Activated naive CD4-positive, alpha-beta T cell treated with anti-CD3 and anti-CD28 coated beads, Interleukin-2, amount 10 ng/mL, durations not matched to agents 5 hours and 36 hours (primary cell): ENCODE data around the gene ZNF688. TPM values are rescaled to one million over a fixed set of nuclear protein-coding genes. Genes with fewer than 3 reads are reported as not detected.

ENCODE experiments used
- total RNA-seq, 2 experiments: library from RNA; stranded (reverse); gene quantifications; one replicate each; pipeline ENCODE4 v1.2.3, GENCODE V29; 2021

Gene ZNF688
- 10 to 100 TPM; 16.3 TPM for total RNA-seq

DNA sequence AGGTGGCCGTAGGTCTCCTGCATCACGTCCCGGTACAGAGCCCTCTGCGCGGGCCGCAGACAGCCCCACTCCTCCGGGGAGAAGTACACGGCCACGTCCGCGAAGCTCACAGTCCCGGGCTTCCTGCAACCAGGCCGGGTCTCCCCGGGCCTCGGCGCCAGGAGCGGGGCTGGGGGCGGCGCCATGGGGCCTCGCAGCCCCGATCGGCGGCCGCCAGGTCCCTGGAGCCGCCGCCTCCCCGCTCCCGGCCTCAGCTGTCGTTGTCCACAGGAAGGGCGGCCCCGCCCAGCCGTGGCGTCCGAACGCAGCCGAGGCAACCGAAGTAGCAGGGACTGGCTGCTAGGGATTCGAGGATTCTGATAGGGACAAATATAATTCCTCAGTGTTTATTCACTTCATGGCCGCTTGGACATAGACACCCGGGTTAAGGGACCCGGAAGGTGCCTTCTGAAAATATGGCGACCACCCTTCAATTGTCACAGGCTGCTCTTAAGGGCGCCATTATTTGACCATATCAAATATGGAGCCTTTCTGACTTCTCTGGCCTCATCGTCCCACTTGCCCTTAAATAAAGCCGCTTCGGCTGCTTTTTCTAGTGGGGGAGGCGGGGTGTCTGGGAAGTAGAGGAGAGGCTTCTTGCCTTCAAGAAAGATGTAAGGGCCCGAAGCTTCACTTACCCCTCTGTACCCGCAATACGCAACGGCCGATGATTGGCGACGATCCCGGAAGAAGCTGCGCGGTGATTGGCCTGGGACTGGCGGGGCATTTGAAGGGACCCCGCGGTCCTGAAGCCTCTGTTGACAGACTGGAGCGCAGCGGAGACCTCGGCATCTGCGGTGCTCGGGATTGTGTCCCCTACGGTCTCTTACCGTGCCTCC lies at the start of gene ZNF688:
Gene ZNF688, minus strand, starts transcription at position 270 of the 878 bp plus-strand sequence. Its CDS starts 85 bp downstream, at position 185.

DNA sequence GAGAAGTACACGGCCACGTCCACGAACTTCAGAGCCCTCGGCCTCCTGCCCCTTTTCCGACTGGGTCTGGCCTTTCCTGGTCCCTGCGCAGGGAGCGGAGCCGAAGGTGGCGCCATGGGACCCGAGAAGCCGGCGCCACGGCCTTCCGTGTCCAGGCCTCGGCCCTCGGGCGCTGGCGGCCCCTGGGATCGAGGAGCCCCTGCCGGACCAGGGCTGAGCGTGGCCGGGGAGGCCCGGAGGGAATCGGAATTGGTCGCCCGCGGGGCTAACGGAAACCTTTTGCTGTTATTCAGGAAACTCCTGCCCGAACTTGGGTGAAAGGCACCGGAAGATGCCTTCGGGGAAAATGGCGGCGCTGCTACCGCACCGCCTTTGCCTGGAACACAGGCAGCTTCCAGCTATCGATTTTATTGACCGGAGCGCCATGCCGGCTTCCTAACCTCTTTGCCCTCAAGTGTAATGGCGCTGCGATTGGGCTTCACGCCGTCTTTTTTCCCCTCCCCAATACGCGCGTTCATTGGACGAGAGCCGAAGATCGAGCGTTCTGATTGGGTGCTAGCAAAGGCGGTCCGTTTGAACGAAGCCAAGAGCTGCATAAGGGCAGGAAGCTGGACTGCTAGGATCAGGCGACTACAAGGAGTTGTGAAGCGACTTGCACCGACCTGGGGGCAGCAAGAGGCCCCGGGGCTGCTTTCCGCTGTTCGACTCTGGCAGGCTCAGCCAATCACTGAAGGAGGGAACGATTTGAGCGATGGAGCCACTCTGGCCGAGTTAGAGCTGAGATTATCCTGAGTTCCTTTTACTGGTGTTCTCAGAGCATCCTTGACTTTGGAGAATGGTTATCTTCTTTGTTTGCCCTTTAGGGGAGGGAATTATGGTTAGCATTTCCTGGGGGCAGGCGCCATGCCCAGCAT lies 38.7 kb upstream of the ZNF688 start, which contains the start of gene ZNF689:
Gene ZNF689, minus strand, starts transcription at position 464 of the 914 bp plus-strand sequence. Its CDS starts 348 bp downstream, at position 116.

DNA sequence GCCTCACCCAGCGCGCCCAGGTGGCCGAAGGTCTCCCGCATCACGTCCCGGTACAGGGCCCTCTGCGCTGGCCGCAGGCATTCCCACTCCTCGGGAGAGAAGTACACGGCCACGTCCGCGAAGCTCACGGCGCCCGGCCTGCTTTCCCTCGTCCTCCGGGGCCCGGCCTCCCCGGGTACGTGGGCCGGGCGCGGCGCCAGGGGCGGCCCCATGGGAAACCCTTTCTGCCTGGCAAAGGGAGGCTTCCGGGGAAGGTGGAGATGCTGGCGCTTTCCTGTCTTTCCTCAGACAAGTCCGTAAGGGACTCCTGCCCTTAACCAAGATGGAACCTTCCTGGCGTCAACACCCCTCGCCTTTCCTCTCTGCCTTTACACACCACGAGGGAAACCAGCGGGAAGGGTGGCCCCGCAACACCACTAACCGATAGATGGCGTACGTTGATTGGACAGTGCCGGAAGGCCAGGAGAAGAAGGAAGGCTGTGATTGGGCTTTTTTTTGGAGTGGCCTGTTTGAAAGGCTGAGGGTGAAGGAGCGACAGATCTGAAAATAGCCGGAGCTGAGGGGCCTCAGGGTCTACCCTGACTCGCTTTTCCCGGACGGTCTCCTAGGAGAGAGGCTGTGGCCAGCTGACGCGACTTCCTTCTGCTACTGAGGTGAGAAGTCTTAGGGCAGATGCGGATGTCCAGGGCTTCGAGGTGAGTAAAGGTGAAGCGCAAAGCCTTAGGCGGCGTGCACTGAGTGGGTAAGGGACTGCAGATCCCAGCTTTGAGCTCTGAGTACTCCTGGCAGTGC lies 14.1 kb upstream of the ZNF688 start, which contains the start of gene ZNF785:
Gene ZNF785, minus strand, starts transcription at position 298 of the 792 bp plus-strand sequence. Its CDS starts 86 bp downstream, at position 212.

DNA sequence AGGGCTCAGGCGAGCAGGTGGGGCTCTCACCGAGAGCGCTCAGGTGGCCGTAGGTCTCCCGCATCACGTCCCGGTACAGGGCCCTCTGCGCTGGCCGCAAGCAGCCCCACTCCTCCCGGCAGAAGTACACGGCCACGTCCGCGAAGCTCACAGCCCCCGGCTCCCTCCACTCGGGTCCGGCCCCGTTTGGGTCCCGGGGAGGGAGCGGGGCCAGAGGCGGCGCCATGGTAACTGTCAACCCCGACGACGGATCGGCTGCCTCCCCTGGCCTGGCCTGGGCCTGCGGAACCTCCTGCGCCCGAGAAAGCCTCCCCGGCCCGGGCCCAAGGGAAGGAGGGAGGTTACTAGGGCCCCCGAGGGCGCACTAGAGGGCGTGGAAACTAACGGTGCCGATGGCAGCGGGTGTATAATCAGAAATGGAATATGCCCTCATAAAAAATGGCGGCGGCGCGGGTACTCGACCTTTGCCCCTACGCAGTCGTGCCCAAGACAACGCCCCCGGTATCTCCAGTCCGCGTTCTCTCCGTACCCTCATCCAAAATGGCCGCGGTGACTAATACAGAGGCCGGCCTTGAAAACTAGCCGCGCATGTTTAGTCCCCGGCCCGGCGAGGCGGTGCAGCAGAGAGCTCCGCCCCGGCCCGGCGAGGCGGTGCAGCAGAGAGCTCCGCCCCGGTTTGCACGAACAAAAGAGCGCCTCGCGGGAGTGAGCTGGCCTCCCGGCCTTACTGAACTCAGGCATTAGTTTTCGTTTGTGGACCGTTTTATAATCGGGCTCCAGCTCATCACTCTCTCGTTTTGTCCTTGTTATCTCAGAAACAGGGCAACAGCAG lies 13.3 kb downstream of the ZNF688 start, which contains the start of gene ZNF764:
Gene ZNF764, minus strand, starts transcription at position 418 of the 832 bp plus-strand sequence. Its CDS starts 192 bp downstream, at position 226.

GRCh38 chr16:30534368-30535105 lies 37.0 kb downstream of the ZNF688 start, which contains the start of gene ZNF747:
Gene ZNF747 (minus strand): TSS chr16:30534858. CDS start chr16:30534679, 179 bp downstream.

DNA sequence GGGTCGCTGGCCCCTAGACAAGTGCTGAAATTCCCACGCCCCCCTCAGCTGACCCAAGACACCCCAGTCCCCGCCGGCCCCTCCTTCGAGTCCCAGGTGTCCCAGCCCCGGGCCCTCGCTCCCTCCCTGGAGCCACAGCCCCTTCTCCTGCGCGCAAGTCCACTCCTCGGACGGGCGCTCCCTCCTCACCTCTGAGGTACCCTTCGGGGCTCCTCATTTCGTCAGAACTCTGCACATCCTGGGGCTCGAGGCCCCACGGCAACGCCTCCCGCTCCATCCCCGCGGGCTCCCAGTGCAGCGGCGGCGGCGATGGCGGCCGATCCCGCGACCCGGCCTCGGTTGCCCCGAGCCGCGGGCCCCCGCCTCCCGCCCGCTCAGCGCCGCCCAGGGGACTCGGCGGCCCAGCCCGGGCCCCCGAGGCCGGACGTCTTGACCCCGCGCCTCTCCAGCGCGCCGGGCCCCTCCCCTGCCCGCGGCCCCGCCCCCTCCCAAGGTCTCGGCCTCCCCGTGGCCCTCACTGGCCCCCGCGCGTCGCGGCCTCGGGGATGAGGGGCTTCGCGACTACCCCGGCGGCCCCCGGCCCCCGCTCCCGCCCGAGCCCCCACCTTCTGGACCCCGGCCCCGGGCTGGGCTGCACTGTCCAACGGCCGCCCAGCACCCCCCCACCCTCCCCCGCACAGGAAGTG lies 45.2 kb downstream of the ZNF688 start, which contains the start of gene ZNF768:
Gene ZNF768, minus strand, starts transcription at position 430 of the 686 bp plus-strand sequence. Its CDS starts 153 bp downstream, at position 277.

Other genes with a start within 250 kb of the ZNF688 start
- 10 to 100 TPM; 51.3 to 55.5 TPM for gene CD2BP2, start 216.4 kb downstream of the ZNF688 start, total RNA-seq
- gene TBC1D10B, start 201.2 kb downstream of the ZNF688 start, total RNA-seq = 10 to 100 TPM; 55.5 to 58.2 TPM
- under 1 TPM in 1 of 2 experiments, not detected in 1; 0.78 TPM for gene MYL11, start 196.9 kb downstream of the ZNF688 start, total RNA-seq
- gene SEPTIN1, start 189.2 kb downstream of the ZNF688 start, total RNA-seq = 100 to 1,000 TPM; 383 to 413 TPM
- 10 to 100 TPM; 14.3 to 14.9 TPM for gene ZNF48, start 176.3 kb downstream of the ZNF688 start, total RNA-seq
- 1 to 10 TPM; 3.8 to 4.3 TPM for gene ZNF771, start 164.1 kb downstream of the ZNF688 start, total RNA-seq
- gene DCTPP1, start 141.7 kb downstream of the ZNF688 start, total RNA-seq = 10 to 100 TPM; 39.9 to 40.3 TPM
- gene SEPHS2, start 125.8 kb downstream of the ZNF688 start, total RNA-seq = 10 to 100 TPM; 56.7 to 59.9 TPM
- gene ITGAL, start 99.0 kb downstream of the ZNF688 start, total RNA-seq = 100 to 1,000 TPM; 550 to 559 TPM
- gene ZNF768, start 45.1 kb downstream of the ZNF688 start, total RNA-seq = 1 to 10 TPM; 4.9 to 5.3 TPM
- gene ZNF747, start 36.9 kb downstream of the ZNF688 start, total RNA-seq = 10 to 100 TPM; 11.8 to 12.3 TPM
- 10 to 100 TPM; 18.1 to 18.5 TPM for gene ZNF764, start 13.3 kb downstream of the ZNF688 start, total RNA-seq
- 10 to 100 TPM; 18.2 to 19.7 TPM for gene ZNF785, start 14.0 kb upstream of the ZNF688 start, total RNA-seq
- 10 to 100 TPM; 10.6 to 10.8 TPM for gene ZNF689, start 38.7 kb upstream of the ZNF688 start, total RNA-seq
- 10 to 100 TPM; 71.0 to 75.9 TPM for gene PRR14, start 79.2 kb upstream of the ZNF688 start, total RNA-seq
- 10 to 100 TPM; 95.3 to 95.6 TPM for gene FBRS, start 86.7 kb upstream of the ZNF688 start, total RNA-seq
- gene SRCAP, start 127.5 kb upstream of the ZNF688 start, total RNA-seq = 10 to 100 TPM; 72.5 to 75.9 TPM
- 10 to 100 TPM; 34.6 to 37.1 TPM for gene PHKG2, start 176.7 kb upstream of the ZNF688 start, total RNA-seq
- 1 to 10 TPM; 2.2 to 2.4 TPM for gene CFAP119, start 190.3 kb upstream of the ZNF688 start, total RNA-seq
- 10 to 100 TPM; 83.1 to 85.9 TPM for gene RNF40, start 190.6 kb upstream of the ZNF688 start, total RNA-seq
- 1 to 10 TPM; 2.5 to 2.6 TPM for gene ZNF629, start 215.5 kb upstream of the ZNF688 start, total RNA-seq